Transverse colon (tissue), 3 donors: Measurements from ENCODE around the gene ZDHHC16.

ENCODE experiments used
- EP300 ChIP-seq: sonication (generic); formaldehyde crosslinking; IDR thresholded peaks from one replicate; pipeline ENCODE4 v1.6.1; 2017; ENCODE audit warnings: antibody characterized with exemption, low read depth
- POLR2A ChIP-seq: fragments of 450-650 bp; IDR thresholded peaks from one replicate; pipeline ENCODE4 v1.6.1; 2016; ENCODE audit warnings: antibody characterized with exemption, mild to moderate bottlenecking, moderate library complexity
- POLR2AphosphoS5 ChIP-seq, 3 donors: sonication (generic); formaldehyde crosslinking; IDR thresholded peaks; one replicate each; pipeline ENCODE4 v1.6.1; 2016; ENCODE audit warnings: antibody characterized with exemption in 3 of 3

DNA sequence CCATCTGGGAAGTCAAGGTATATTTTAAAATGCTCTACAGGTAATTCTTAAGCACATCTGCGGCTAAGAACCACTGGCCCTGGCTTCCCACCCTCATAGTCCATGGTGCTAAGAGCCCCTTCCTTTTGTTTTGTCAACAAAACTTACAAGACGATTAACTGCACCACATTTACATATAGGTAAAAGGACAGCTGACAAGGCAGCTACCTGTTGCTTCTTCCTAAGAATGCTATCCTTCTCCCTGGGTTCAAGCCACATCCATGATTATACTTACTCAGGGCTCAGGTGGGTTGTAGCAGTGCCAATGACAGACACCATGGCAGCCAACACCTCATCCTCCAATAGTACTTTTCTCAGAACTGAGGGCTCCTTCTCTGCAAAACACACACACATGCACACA lies 16.3 kb downstream of the ZDHHC16 start:
- TF ChIP-seq POLR2AphosphoS5 (IDR thresholded peaks at IDR 0.05) (no peak), POLR2A (no peak), EP300 (no peak)
